22Rv1 (cell line): Measurements from ENCODE around the gene NPFFR1.

Source experiments
- ZFX ChIP-seq: fragments of 450-650 bp; IDR thresholded peaks from 2 replicates; pipeline ENCODE4 v1.6.1; 2017; ENCODE audit warnings: antibody characterized with exemption, borderline replicate concordance
- TF ChIP-seq, protein P1 (sequence below): fragments of 450-650 bp; IDR thresholded peaks from 2 replicates; pipeline ENCODE4 v1.5.1; 2017; ENCODE audit warnings: mild to moderate bottlenecking

- TF ChIP-seq, protein P1, sequence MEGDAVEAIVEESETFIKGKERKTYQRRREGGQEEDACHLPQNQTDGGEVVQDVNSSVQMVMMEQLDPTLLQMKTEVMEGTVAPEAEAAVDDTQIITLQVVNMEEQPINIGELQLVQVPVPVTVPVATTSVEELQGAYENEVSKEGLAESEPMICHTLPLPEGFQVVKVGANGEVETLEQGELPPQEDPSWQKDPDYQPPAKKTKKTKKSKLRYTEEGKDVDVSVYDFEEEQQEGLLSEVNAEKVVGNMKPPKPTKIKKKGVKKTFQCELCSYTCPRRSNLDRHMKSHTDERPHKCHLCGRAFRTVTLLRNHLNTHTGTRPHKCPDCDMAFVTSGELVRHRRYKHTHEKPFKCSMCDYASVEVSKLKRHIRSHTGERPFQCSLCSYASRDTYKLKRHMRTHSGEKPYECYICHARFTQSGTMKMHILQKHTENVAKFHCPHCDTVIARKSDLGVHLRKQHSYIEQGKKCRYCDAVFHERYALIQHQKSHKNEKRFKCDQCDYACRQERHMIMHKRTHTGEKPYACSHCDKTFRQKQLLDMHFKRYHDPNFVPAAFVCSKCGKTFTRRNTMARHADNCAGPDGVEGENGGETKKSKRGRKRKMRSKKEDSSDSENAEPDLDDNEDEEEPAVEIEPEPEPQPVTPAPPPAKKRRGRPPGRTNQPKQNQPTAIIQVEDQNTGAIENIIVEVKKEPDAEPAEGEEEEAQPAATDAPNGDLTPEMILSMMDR, result no peak
- no peak for TF ChIP-seq ZFX
These were observed 746 bp downstream of the NPFFR1 start for GRCh38 chr10:70283071-70283444.
